Calu3 (cell line): ENCODE data around the gene ACOT12. TPM values are rescaled to one million over a fixed set of nuclear protein-coding genes. Genes with fewer than 3 reads are reported as not detected.
A peak's percentile ranks its signal among the peaks of the same experiment; 100 is the strongest.

Source experiments
- BruUV-seq: library from RNA; stranded (reverse); fragments of 400-500 nt; replicated peaks from 2 replicates; lab custom pipeline; 2021; lab: Mats Ljungman, UMichigan
- CTCF ChIA-PET: fragments of 300-600 bp; sonication (Branson Sonifier 250); formaldehyde crosslinking; loops from one replicate; lab custom pipeline; 2022; ENCODE audit warnings: antibody characterized with exemption; lab: Charles Lee
- DNase-seq: peaks from one replicate; pipeline ENCODE4 v3.0.0; 2022
- H3K27ac Mint-ChIP-seq: one replicate; pipeline ENCODE4 v1.8.0; 2022; ENCODE audit warnings: mixed read lengths; ENCODE audit not compliant: unreplicated experiment
- H3K27me3 Mint-ChIP-seq: one replicate; pipeline ENCODE4 v1.8.0; 2022; ENCODE audit warnings: mixed read lengths; ENCODE audit not compliant: unreplicated experiment
- H3K36me3 Mint-ChIP-seq: one replicate; pipeline ENCODE4 v1.8.0; 2022; ENCODE audit warnings: mild to moderate bottlenecking, moderate library complexity, mixed read lengths; ENCODE audit not compliant: insufficient read depth, unreplicated experiment
- H3K4me1 Mint-ChIP-seq: one replicate; pipeline ENCODE4 v1.8.0; 2022; ENCODE audit warnings: mild to moderate bottlenecking, low read depth, mixed read lengths; ENCODE audit not compliant: unreplicated experiment
- H3K4me3 Mint-ChIP-seq: one replicate; pipeline ENCODE4 v1.8.0; 2022; ENCODE audit warnings: mild to moderate bottlenecking, low read depth, moderate library complexity, mixed read lengths; ENCODE audit not compliant: unreplicated experiment
- H3K9me3 Mint-ChIP-seq: one replicate; pipeline ENCODE4 v1.8.0; 2022; ENCODE audit warnings: low read depth, mixed read lengths; ENCODE audit not compliant: unreplicated experiment
- intact Hi-C: fragments of 100-400 bp; cut with micrococcal nuclease; formaldehyde crosslinking; loops from one replicate; pipeline ENCODE4 v1.10.0; 2022; ENCODE audit not compliant: unreplicated experiment
- total RNA-seq: library from RNA; stranded (reverse); gene quantifications from 2 replicates; pipeline ENCODE4 v1.2.3, GENCODE V29; 2022
- TF ChIP-seq, protein P1 (sequence below): fragments of 200-600 bp; IDR thresholded peaks from one replicate; pipeline ENCODE4 v1.8.0; 2022; ENCODE audit warnings: antibody characterized with exemption; ENCODE audit not compliant: unreplicated experiment

The ACOT12 gene
- total RNA-seq, 1 experiment from 2014 or later, result 0.87 TPM

DNA sequence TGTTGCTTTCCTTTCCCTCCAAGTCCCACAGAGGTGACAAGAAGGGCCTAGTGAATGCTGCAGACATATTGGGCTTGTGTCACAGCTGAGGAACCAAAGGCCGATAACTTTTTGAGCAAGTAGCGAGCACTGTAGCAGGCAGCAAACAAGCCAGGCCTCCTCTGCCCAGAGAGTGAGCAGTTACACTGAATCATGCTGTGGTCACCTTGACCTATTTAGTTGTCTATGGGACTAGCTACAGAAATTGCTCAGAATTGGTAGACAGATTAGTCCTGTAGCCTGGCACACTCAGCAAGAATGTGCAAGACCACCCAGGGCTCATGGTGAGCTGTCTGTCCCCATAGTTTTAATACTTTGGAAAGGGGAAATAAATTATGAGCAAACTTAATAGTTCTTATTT, 67.4 kb downstream of the ACOT12 start:
- Mint-ChIP-seq H3K9me3 (no peaks in the 10 kb centered on the region), H3K4me3 (no peak overlapping the region), H3K27me3 (no peaks in the 10 kb centered on the region), H3K36me3 (no peaks in the 10 kb centered on the region), H3K4me1 (no peaks in the 10 kb centered on the region), H3K27ac (no peak overlapping the region)
- TF ChIP-seq, protein P1, sequence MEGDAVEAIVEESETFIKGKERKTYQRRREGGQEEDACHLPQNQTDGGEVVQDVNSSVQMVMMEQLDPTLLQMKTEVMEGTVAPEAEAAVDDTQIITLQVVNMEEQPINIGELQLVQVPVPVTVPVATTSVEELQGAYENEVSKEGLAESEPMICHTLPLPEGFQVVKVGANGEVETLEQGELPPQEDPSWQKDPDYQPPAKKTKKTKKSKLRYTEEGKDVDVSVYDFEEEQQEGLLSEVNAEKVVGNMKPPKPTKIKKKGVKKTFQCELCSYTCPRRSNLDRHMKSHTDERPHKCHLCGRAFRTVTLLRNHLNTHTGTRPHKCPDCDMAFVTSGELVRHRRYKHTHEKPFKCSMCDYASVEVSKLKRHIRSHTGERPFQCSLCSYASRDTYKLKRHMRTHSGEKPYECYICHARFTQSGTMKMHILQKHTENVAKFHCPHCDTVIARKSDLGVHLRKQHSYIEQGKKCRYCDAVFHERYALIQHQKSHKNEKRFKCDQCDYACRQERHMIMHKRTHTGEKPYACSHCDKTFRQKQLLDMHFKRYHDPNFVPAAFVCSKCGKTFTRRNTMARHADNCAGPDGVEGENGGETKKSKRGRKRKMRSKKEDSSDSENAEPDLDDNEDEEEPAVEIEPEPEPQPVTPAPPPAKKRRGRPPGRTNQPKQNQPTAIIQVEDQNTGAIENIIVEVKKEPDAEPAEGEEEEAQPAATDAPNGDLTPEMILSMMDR, result no peak
- no peak for DNase-seq
- CTCF ChIA-PET, result interaction anchor here (0.6 kb wide), 1 partner anchor 65 kb away, joined by 3 read pairs; no protein-coding TSS in a partner anchor
- no TSS peak for BruUV-seq
- intact Hi-C loops, result no loop called here

DNA sequence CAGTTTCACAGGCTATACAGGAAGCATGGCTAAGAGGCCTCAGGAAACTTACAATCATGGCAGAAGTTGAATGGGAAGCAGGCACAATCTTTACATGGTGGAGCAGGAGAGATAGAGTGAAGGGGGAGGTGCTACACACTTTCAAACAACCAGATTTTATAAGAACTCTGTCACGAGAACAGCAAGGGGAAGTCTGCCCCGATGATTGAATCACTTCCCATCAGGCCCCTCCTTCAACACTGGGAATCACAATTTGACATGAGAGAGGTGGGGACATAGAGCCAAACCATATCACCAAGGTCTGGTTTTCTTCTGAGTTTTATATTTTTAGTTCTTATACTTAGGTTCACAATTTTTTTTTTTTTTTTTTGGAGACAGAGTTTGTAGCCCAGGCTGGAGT, 76.4 kb downstream of the ACOT12 start:
- no peak overlapping the region for H3K4me3 Mint-ChIP-seq
- DNase-seq, result no peak
- no peak overlapping the region for H3K27ac Mint-ChIP-seq
- CTCF ChIA-PET, result no interaction called here
- H3K27me3 Mint-ChIP-seq, result no peaks in the 10 kb centered on the region
- no peaks in the 10 kb centered on the region for H3K9me3 Mint-ChIP-seq
- intact Hi-C loops, result no loop called here
- H3K4me1 Mint-ChIP-seq, result no peaks in the 10 kb centered on the region
- TF ChIP-seq, protein P1, result no peak
- H3K36me3 Mint-ChIP-seq, result peaks cover 5% of the 10 kb centered on the region
- BruUV-seq, result no TSS peak

DNA sequence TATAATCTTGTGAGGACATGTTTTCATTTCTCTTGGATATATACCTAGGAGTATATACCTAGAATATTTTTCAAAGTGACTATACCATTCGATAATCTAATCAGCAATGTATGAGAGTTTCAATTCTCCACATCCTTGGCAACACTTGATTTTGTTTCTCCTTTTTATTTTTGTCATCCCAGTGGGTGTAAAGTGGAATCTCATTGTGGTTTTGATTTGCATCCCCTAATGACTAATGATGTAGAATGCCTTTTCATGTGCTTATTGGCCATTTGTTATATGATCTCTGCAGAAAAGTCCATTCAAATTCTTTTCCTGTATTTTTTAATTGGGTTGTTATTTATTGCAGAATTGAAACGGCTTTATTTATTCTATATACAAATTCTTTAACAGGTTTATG, 77.4 kb downstream of the ACOT12 start:
- no peaks in the 10 kb centered on the region for H3K27me3 Mint-ChIP-seq
- TF ChIP-seq, protein P1, result no peak
- DNase-seq, result no peak
- no peak overlapping the region for H3K4me3 Mint-ChIP-seq
- BruUV-seq, result no TSS peak
- intact Hi-C loops, result no loop called here
- no peaks in the 10 kb centered on the region for H3K4me1 Mint-ChIP-seq
- peaks cover 5% of the 10 kb centered on the region for H3K36me3 Mint-ChIP-seq
- CTCF ChIA-PET, result no interaction called here
- no peaks in the 10 kb centered on the region for H3K9me3 Mint-ChIP-seq
- no peak overlapping the region for H3K27ac Mint-ChIP-seq

DNA sequence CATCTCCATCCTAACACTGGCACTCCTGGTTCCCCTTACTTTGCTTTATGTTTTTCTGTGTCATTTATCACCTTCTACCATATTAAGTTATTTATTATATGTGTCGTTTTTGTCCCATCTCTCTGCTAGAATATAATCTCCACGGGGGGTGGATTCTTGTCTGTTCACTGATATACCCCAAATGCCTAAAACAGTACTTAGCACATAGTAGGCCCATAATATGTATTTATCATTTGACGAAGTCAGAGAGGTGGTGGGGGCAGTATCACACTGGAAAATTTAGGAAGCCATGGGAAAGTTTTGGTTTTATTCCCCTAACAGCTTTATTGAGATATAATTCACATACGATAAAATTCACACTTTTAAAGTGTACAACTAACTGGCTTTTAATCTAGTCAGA, 78.1 kb downstream of the ACOT12 start:
- Mint-ChIP-seq H3K9me3 (no peaks in the 10 kb centered on the region), H3K36me3 (peaks cover 5% of the 10 kb centered on the region), H3K4me1 (no peaks in the 10 kb centered on the region), H3K27me3 (no peaks in the 10 kb centered on the region), H3K27ac (no peak overlapping the region), H3K4me3 (no peak overlapping the region)
- TSS peak; percentile 7 for BruUV-seq
- TF ChIP-seq, protein P1, result no peak
- no peak for DNase-seq
- intact Hi-C loops, result no loop called here
- CTCF ChIA-PET, result no interaction called here
